Caco-2 (cell line): ENCODE measurements around the gene TRAPPC5. TPM values are rescaled to one million over a fixed set of nuclear protein-coding genes. Genes with fewer than 3 reads are reported as not detected.

Experiments used
- BruUV-seq: library from RNA; stranded (reverse); fragments of 400-500 nt; replicated peaks from 2 replicates; lab custom pipeline; 2021; lab: Mats Ljungman, UMichigan
- CTCF ChIA-PET: fragments of 300-600 bp; sonication (Branson Sonifier 250); formaldehyde crosslinking; loops from one replicate; lab custom pipeline; 2022; ENCODE audit warnings: antibody characterized with exemption; lab: Charles Lee
- POLR2A ChIA-PET: fragments of 300-600 bp; sonication (Branson Sonifier 250); formaldehyde crosslinking; loops from one replicate; lab custom pipeline; 2022; ENCODE audit warnings: antibody characterized with exemption; lab: Charles Lee
- DNase-seq, 2 experiments: peaks; one replicate each; pipeline versions ENCODE4 v3.0.0 to v3.0.0-alpha.2; 2020 to 2022
- H3K27me3 ChIP-seq: replicated peaks from 2 replicates; pipeline ENCODE4 v1.6.0; 2011; ENCODE audit warnings: low read length; ENCODE audit not compliant: control insufficient read depth, insufficient read depth
- H3K36me3 ChIP-seq: 2 replicates; pipeline ENCODE4 v1.5.1; 2011; ENCODE audit warnings: low read length; ENCODE audit not compliant: control insufficient read depth, insufficient read depth
- H3K4me1 ChIP-seq: fragments of 250-450 bp; sonication (Bioruptor Pico); 2 replicates; pipeline ENCODE4 v1.5.1; 2020; ENCODE audit warnings: mild to moderate bottlenecking
- H3K4me3 ChIP-seq: 2 replicates; pipeline ENCODE4 v1.5.1; 2011; ENCODE audit warnings: low read depth, mild to moderate bottlenecking, control low read depth, low read length
- H3K9me3 ChIP-seq: fragments of 250-450 bp; sonication (Bioruptor Pico); 2 replicates; pipeline ENCODE4 v1.5.1; 2020; ENCODE audit warnings: mild to moderate bottlenecking, moderate library complexity
- H3K27ac Mint-ChIP-seq: one replicate; pipeline ENCODE4 v1.8.0; 2022; ENCODE audit warnings: mixed read lengths; ENCODE audit not compliant: unreplicated experiment
- H3K27me3 Mint-ChIP-seq: one replicate; pipeline ENCODE4 v1.8.0; 2022; ENCODE audit warnings: mixed read lengths; ENCODE audit not compliant: insufficient read depth, unreplicated experiment
- H3K36me3 Mint-ChIP-seq: one replicate; pipeline ENCODE4 v1.8.0; 2022; ENCODE audit warnings: mild to moderate bottlenecking, mixed read lengths; ENCODE audit not compliant: insufficient read depth, unreplicated experiment
- H3K4me1 Mint-ChIP-seq: one replicate; pipeline ENCODE4 v1.8.0; 2022; ENCODE audit warnings: low read depth, mixed read lengths; ENCODE audit not compliant: unreplicated experiment
- H3K4me3 Mint-ChIP-seq: one replicate; pipeline ENCODE4 v1.8.0; 2022; ENCODE audit warnings: mild to moderate bottlenecking, moderate library complexity, mixed read lengths; ENCODE audit not compliant: unreplicated experiment
- H3K9me3 Mint-ChIP-seq: one replicate; pipeline ENCODE4 v1.8.0; 2022; ENCODE audit warnings: mixed read lengths; ENCODE audit not compliant: unreplicated experiment
- intact Hi-C: fragments of 100-400 bp; cut with micrococcal nuclease; formaldehyde crosslinking; loops from one replicate; pipeline ENCODE4 v1.10.0; 2022; ENCODE audit not compliant: unreplicated experiment
- total RNA-seq: library from RNA; stranded (reverse); gene quantifications from 2 replicates; pipeline ENCODE4 v1.2.3, GENCODE V29; 2022
- TF ChIP-seq, protein P1 (sequence below), 2 experiments: fragments of 200-600 bp in 1 of 2; IDR thresholded peaks; 1 replicate in 1 of 2; 2 replicates in 1 of 2; pipeline versions ENCODE4 v1.5.1 to v1.8.0; 2011 to 2022; ENCODE audit warnings: antibody characterized with exemption in 1 of 2, control low read depth in 1 of 2, inconsistent platforms in 1 of 2, low read depth in 1 of 2, low read length in 1 of 2, mild to moderate bottlenecking in 1 of 2, moderate library complexity in 1 of 2; ENCODE audit not compliant: insufficient read depth in 1 of 2, severe bottlenecking in 1 of 2, unreplicated experiment in 1 of 2

Gene TRAPPC5
- total RNA-seq, 1 experiment from 2014 or later, result 80.3 TPM

DNA sequence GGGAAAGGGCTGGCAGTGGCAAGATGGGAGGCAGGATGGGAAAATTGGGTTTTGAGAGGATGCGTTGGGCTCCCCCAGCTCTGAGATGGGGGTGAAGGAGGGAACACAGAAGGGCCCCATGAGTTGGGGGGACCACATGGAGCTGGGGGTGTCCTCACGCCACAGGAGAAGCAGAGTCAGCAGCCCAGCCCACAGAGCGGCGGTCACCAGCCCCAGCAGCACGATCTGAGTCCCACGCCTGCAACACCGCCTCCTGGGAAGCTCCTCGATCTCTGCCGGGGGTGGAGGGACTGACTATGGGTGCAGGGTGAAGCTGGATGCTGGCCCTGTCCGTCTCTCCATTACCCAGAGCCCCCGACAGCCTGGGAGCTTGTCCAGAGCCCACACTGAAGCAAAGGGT, 17.9 kb downstream of the TRAPPC5 start:
- POLR2A ChIA-PET, result no interaction called here
- no peaks in the 10 kb centered on the region for H3K4me1 Mint-ChIP-seq
- no peaks in the 10 kb centered on the region for H3K9me3 Mint-ChIP-seq
- TF ChIP-seq, protein P1, sequence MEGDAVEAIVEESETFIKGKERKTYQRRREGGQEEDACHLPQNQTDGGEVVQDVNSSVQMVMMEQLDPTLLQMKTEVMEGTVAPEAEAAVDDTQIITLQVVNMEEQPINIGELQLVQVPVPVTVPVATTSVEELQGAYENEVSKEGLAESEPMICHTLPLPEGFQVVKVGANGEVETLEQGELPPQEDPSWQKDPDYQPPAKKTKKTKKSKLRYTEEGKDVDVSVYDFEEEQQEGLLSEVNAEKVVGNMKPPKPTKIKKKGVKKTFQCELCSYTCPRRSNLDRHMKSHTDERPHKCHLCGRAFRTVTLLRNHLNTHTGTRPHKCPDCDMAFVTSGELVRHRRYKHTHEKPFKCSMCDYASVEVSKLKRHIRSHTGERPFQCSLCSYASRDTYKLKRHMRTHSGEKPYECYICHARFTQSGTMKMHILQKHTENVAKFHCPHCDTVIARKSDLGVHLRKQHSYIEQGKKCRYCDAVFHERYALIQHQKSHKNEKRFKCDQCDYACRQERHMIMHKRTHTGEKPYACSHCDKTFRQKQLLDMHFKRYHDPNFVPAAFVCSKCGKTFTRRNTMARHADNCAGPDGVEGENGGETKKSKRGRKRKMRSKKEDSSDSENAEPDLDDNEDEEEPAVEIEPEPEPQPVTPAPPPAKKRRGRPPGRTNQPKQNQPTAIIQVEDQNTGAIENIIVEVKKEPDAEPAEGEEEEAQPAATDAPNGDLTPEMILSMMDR (IDR thresholded peaks at IDR 0.05; ENCODE audit: insufficient read depth in 1 of 2, low read depth in 1 of 2, low read length in 1 of 2, severe bottlenecking in 1 of 2, unreplicated experiment in 1 of 2), result no peak
- no peak overlapping the region for H3K27ac Mint-ChIP-seq
- H3K4me3 ChIP-seq, result no peak overlapping the region
- BruUV-seq, result no TSS peak
- no peaks in the 10 kb centered on the region for H3K36me3 Mint-ChIP-seq
- no peaks in the 10 kb centered on the region for H3K27me3 ChIP-seq
- H3K36me3 ChIP-seq, result no peaks in the 10 kb centered on the region
- no peak for DNase-seq
- intact Hi-C loops, result no loop called here
- no peaks in the 10 kb centered on the region for H3K27me3 Mint-ChIP-seq
- no peaks in the 10 kb centered on the region for H3K9me3 ChIP-seq
- CTCF ChIA-PET, result interaction anchor here (0.8 to 1.4 kb wide), 3 partner anchors 18 to 130 kb away, joined by 3 to 6 read pairs (median 4); partner anchors contain the start of gene TRAPPC5
- no peak overlapping the region for H3K4me3 Mint-ChIP-seq
- no peaks in the 10 kb centered on the region for H3K4me1 ChIP-seq

DNA sequence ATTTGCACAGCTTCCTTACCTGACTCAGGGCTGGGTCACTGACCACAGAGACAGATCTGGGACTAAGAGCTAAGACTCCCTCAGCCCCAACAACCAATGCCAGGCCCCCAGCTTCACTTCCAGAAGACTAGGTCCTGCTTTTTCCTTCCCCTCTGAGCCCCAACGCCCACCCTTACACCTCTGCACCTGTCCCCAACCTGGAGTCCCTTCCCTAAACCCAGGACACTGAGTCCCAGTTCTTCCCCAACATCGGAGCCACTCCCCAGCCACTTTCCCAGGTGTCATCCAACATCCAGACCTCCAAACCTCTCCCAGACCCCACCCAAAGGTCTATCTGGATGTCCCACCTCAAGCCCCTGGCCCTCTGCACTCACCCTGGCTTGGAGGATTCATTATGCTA, 18.4 kb downstream of the TRAPPC5 start:
- Mint-ChIP-seq H3K9me3 (no peaks in the 10 kb centered on the region), H3K27ac (no peak overlapping the region), H3K27me3 (no peaks in the 10 kb centered on the region), H3K4me1 (no peaks in the 10 kb centered on the region), H3K36me3 (no peaks in the 10 kb centered on the region), H3K4me3 (no peak overlapping the region)
- Histone ChIP-seq H3K36me3 (no peaks in the 10 kb centered on the region), H3K4me1 (no peaks in the 10 kb centered on the region), H3K4me3 (no peak overlapping the region), H3K9me3 (no peaks in the 10 kb centered on the region), H3K27me3 (no peaks in the 10 kb centered on the region)
- ChIA-PET POLR2A (no interaction called here), CTCF (interaction anchor here (0.8 to 1.4 kb wide), 2 partner anchors 18 to 100 kb away, joined by 4 to 6 read pairs; partner anchors contain the start of gene TRAPPC5)
- TF ChIP-seq, protein P1 (IDR thresholded peaks at IDR 0.05; ENCODE audit: insufficient read depth in 1 of 2, low read depth in 1 of 2, low read length in 1 of 2, severe bottlenecking in 1 of 2, unreplicated experiment in 1 of 2), result no peak
- no TSS peak for BruUV-seq
- no peak for DNase-seq
- intact Hi-C loops, result no loop called here

DNA sequence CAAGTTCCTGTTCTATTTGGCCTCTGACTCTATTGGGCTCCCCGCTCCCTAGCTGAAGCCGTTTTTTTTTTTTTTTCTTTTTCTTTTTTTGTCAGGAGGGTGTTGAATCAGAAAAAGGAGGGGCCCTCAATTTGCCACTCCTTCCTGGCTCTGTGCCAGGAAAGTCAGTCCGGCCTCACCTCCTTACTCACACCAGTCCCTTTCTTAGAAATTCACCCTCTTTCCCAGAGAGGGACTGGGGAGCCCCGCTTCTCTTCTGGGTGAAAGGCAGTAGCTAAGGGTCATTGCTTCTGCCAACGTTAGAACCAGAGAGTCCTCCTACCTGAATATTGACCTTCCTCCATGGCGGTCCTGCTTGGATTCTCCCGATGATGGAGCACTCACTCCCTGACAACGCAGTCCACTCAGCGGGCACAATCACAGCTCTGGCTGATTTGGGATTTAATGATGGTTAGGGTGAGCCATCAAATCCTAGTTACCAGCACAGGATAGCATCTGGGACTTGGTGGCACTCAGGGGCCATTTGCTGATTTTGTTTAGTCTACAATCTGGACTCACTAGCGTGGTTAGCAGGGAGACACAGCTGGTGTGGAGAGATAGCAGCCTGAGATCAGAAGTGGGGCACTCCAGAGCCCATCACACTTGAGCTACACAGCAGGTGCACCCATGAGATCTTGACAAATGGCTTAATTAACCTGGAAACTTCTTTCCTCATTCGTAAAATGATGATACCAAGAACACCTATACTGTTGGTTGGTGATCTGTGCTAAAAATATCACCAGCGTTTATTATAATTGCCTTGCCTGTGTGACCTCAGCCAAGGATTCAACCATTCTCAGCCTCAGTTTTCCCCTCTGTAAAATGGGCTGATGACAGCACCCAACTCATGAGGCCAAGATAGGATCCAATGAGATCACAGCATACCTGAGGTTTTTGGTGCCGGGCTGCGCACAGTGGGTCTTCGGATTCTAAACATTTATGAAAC, 19.1 kb downstream of the TRAPPC5 start:
- H3K4me1 Mint-ChIP-seq, result no peaks in the 10 kb centered on the region
- no peak overlapping the region for H3K4me3 ChIP-seq
- H3K36me3 Mint-ChIP-seq, result no peaks in the 10 kb centered on the region
- H3K4me3 Mint-ChIP-seq, result no peak overlapping the region
- no TSS peak for BruUV-seq
- ChIA-PET CTCF (interaction anchor here (1.4 kb wide), 1 partner anchor 19 kb away, joined by 6 read pairs; the partner anchor contains the start of gene TRAPPC5), POLR2A (no interaction called here)
- intact Hi-C loops, result no loop called here
- no peak for DNase-seq
- no peaks in the 10 kb centered on the region for H3K27me3 ChIP-seq
- no peaks in the 10 kb centered on the region for H3K4me1 ChIP-seq
- H3K27ac Mint-ChIP-seq, result no peak overlapping the region
- TF ChIP-seq, protein P1 (IDR thresholded peaks at IDR 0.05; ENCODE audit: insufficient read depth in 1 of 2, low read depth in 1 of 2, low read length in 1 of 2, severe bottlenecking in 1 of 2, unreplicated experiment in 1 of 2), result no peak
- no peaks in the 10 kb centered on the region for H3K9me3 Mint-ChIP-seq
- H3K36me3 ChIP-seq, result no peaks in the 10 kb centered on the region
- no peaks in the 10 kb centered on the region for H3K27me3 Mint-ChIP-seq
- H3K9me3 ChIP-seq, result no peaks in the 10 kb centered on the region
